ENCODE results near the gene BMS1. TPM values are rescaled to one million over a fixed set of nuclear protein-coding genes. Genes with fewer than 3 reads are reported as not detected.

BMS1 gene
- total and polyA plus RNA-seq, 2 of the 8 experiments (the other 6 are each of a cell fraction or from before 2014, with no cell fraction given), result 3.7 to 34.6 TPM

- Histone ChIP-seq H3K36me3 (ENCODE audit: control insufficient read depth in 2 of 4, insufficient read depth in 4 of 4, low read length in 3 of 4) (no peaks in the 10 kb centered on the region), H4K20me1 (replicated peaks in 1 of 2; ENCODE audit: control insufficient read depth in 1 of 2, insufficient read depth in 2 of 2, low read length in 2 of 2) (no peaks in the 10 kb centered on the region), H3K56ac (replicated peaks; ENCODE audit: insufficient read length, low read depth, low read length) (no peak overlapping the region), H3K4ac (replicated peaks; ENCODE audit: insufficient read length, low read depth, low read length) (no peak overlapping the region), H2BK15ac (ENCODE audit: low read length) (no peak overlapping the region), H3K27ac (ENCODE audit: low read depth, low read length) (no peak overlapping the region), H3K23ac (ENCODE audit: insufficient read length) (no peak overlapping the region), H3K79me2 (ENCODE audit: control insufficient read depth in 1 of 2, insufficient read depth in 2 of 2, low read length in 2 of 2) (no peaks in the 10 kb centered on the region), H2BK5ac (ENCODE audit: low read depth, low read length) (no peak overlapping the region), H3K14ac (ENCODE audit: insufficient read length) (no peak overlapping the region), H3K9ac (replicated peaks in 1 of 4; ENCODE audit: extremely low read depth in 1 of 4, low read depth in 3 of 4, low read length in 3 of 4) (no peak overlapping the region), H3K9me3 (ENCODE audit: insufficient read depth in 2 of 2, low read depth in 1 of 2, low read length in 1 of 2) (peaks cover 27 to 33% of the 10 kb centered on the region in 2 experiments), H4K91ac (replicated peaks; ENCODE audit: insufficient read length, low read length) (no peak overlapping the region), H2AFZ (ENCODE audit: low read length) (no peak overlapping the region), H3K79me1 (ENCODE audit: low read depth, low read length) (no peaks in the 10 kb centered on the region), H3K4me2 (ENCODE audit: insufficient read depth in 1 of 2, low read depth in 2 of 2, low read length in 2 of 2) (no peak overlapping the region), H2BK20ac (ENCODE audit: low read length) (no peak overlapping the region), H4K8ac (ENCODE audit: extremely low read depth, insufficient read depth, low read length) (no peak overlapping the region), H2BK120ac (replicated peaks; ENCODE audit: low read depth, low read length) (no peak overlapping the region), H3K4me3 (ENCODE audit: extremely low read depth in 1 of 4, insufficient read depth in 2 of 4, low read depth in 3 of 4, low read length in 4 of 4) (no peak overlapping the region), H3K23me2 (ENCODE audit: low read depth, low read length) (no peaks in the 10 kb centered on the region), H2BK12ac (ENCODE audit: low read depth, low read length) (no peak overlapping the region), H4K5ac (ENCODE audit: insufficient read length, low read depth, low read length) (no peak overlapping the region), H3K27me3 (replicated peaks in 1 of 4; ENCODE audit: control insufficient read depth in 3 of 4, extremely low read depth in 1 of 4, insufficient read depth in 3 of 4, low read length in 3 of 4) (no peaks in the 10 kb centered on the region), H3K4me1 (replicated peaks in 1 of 4; ENCODE audit: control insufficient read depth in 3 of 4, insufficient read depth in 4 of 4, low read length in 3 of 4) (no peaks in the 10 kb centered on the region), H3K18ac (ENCODE audit: extremely low read depth, low read length) (no peak overlapping the region), H2AK5ac (ENCODE audit: low read depth, low read length) (no peak overlapping the region)
- POLR2A ChIA-PET (ENCODE audit: partially characterized antibody), result no interaction called here
- WGBS, 2 experiments (ENCODE audit: extremely low coverage in 1 of 2, insufficient coverage in 1 of 2, insufficient read length in 1 of 2, insufficient replicate concordance in 2 of 2, low coverage in 1 of 2, low lambda C conversion rate in 2 of 2, missing lambda C conversion rate in 1 of 2), result 57% methylated on average over 3 of the region's 3 CpGs; no CpG with 5 or more reads in 1 of the 2 experiments
- TF ChIP-seq FOSL1 (IDR thresholded peaks at IDR 0.05; ENCODE audit: insufficient read depth, low read depth, low read length), result no peak
- no peak for TF ChIP-seq SP1 (IDR thresholded peaks at IDR 0.05; ENCODE audit: low read depth, low read length)
- TF ChIP-seq SIX5 (IDR thresholded peaks at IDR 0.05; ENCODE audit: low read depth, low read length), result no peak
- TF ChIP-seq CBX8 (IDR thresholded peaks at IDR 0.05; ENCODE audit: borderline replicate concordance, low read depth, low read length), result no peak
- no peak for TF ChIP-seq SAP30 (IDR thresholded peaks at IDR 0.05; ENCODE audit: insufficient read depth, insufficient replicate concordance, low read length)
- TF ChIP-seq SIRT6 (IDR thresholded peaks at IDR 0.05; ENCODE audit: low read length), result no peak
- TF ChIP-seq NRF1 (IDR thresholded peaks at IDR 0.05; ENCODE audit: low read depth, low read length), result no peak
- TF ChIP-seq JUN (IDR thresholded peaks at IDR 0.05; ENCODE audit: low read depth, low read length), result no peak
- DNase-seq (ENCODE audit: low read depth in 1 of 2, low spot score in 2 of 2) (no peak), FAIRE-seq (no peak)
- CTCF ChIA-PET (ENCODE audit: partially characterized antibody), result interaction anchor here (0.8 to 1.6 kb wide), 4 partner anchors 9 to 52 kb away, joined by 3 to 6 read pairs (median 4); no protein-coding TSS in a partner anchor
Measured at GRCh38 chr10:42744134-42744701, 38.4 kb upstream of the BMS1 start.
